Breast epithelium (tissue), 4 donors: ENCODE measurements around the gene AHCYL1. TPM values are rescaled to one million over a fixed set of nuclear protein-coding genes. Genes with fewer than 3 reads are reported as not detected.

Experiments
- DNase-seq, 2 donors: peaks; one replicate each; pipeline ENCODE4 v3.0.0-alpha.2; 2019; ENCODE audit warnings: low spot score in 2 of 2
- H3K27ac ChIP-seq, 2 donors: fragments of 200-600 bp; sonication (generic) in 1 of 2; one replicate each; pipeline ENCODE4 v1.5.1; 2016 to 2019; ENCODE audit warnings: mild to moderate bottlenecking in 1 of 2
- H3K27me3 ChIP-seq, 2 donors: fragments of 200-600 bp; sonication (generic) in 1 of 2; one replicate each; pipeline versions ENCODE4 v1.5.1 to v1.6.0; 2017 to 2019; ENCODE audit warnings: control low read depth in 1 of 2, mild to moderate bottlenecking in 1 of 2
- H3K36me3 ChIP-seq: fragments of 200-600 bp; one replicate; pipeline ENCODE4 v1.5.1; 2019
- H3K4me1 ChIP-seq, 2 donors: fragments of 200-600 bp; sonication (generic); one replicate each; pipeline ENCODE4 v1.5.1; 2016 to 2019; ENCODE audit warnings: control low read depth in 1 of 2
- H3K4me3 ChIP-seq, 3 donors: fragments of 200-600 bp; sonication (generic); 1 replicate in 2 of 3; 2 replicates in 1 of 3; pipeline ENCODE4 v1.5.1; 2016 to 2019; ENCODE audit warnings: mild to moderate bottlenecking in 3 of 3, moderate library complexity in 2 of 3
- H3K9me3 ChIP-seq, 2 donors: fragments of 200-600 bp; sonication (generic) in 1 of 2; one replicate each; pipeline ENCODE4 v1.5.1; 2016 to 2019; ENCODE audit warnings: control low read depth in 1 of 2
- POLR2A ChIP-seq: fragments of 450-650 bp; IDR thresholded peaks from one replicate; pipeline ENCODE4 v1.6.1; 2016; ENCODE audit warnings: antibody characterized with exemption, mild to moderate bottlenecking, moderate library complexity
- POLR2AphosphoS5 ChIP-seq, 3 donors: sonication (generic); formaldehyde crosslinking; IDR thresholded peaks; one replicate each; pipeline ENCODE4 v1.6.1; 2017; ENCODE audit warnings: antibody characterized with exemption in 3 of 3
- intact Hi-C: fragments of 100-400 bp; cut with DNase I; formaldehyde crosslinking; loops from one replicate; pipeline ENCODE4 v1.15.1; 2023; ENCODE audit warnings: low total_unique reads
- total RNA-seq, 3 donors: library from RNA; depleted of rRNA; stranded (reverse); fragments of >200 nt; gene quantifications; one replicate each; pipeline ENCODE4 v1.1.0, GENCODE V29; 2016
- TF ChIP-seq, protein P1 (sequence below), 3 donors: fragments of 450-650 bp; IDR thresholded peaks; one replicate each; pipeline ENCODE4 v1.5.1; 2016 to 2017; ENCODE audit warnings: antibody characterized with exemption in 3 of 3, mild to moderate bottlenecking in 3 of 3, moderate library complexity in 3 of 3

Gene AHCYL1
- total RNA-seq, 3 donors from 2014 or later, result 67.7 to 75.1 (median 73.8) TPM

DNA sequence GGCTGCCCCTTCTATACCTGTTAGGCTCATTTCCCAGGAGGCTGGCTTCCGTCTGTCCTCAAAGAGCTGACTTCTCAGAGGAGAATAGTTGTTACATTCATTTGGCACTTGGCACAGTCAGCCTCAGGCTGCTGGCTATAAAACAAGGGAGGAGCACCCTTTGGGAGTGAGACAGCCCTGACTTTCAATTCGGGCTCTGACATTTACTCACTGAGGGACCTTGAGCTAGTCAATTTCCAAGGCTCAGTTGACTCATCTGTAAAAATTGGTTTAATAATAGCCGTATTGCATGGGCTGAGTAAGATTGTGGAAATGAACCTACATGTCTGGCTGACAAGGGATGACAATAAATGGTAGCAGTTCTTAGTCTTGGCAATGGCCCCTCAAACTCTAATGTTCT lies 72.2 kb downstream of the AHCYL1 start:
- peak in 1 of 2 donors; percentile 30 for DNase-seq
- intact Hi-C loops, result loop anchor here (10.0 kb wide), 1 partner anchor 48 kb away; no protein-coding TSS in a partner anchor
- Histone ChIP-seq H3K4me1 (peaks cover 0 to 12% of the 10 kb centered on the region in 2 donors), H3K36me3 (peaks cover 5% of the 10 kb centered on the region), H3K9me3 (no peaks in the 10 kb centered on the region), H3K27me3 (no peaks in the 10 kb centered on the region), H3K27ac (no peak overlapping the region), H3K4me3 (no peak overlapping the region)
- TF ChIP-seq POLR2A (no peak), POLR2AphosphoS5 (IDR thresholded peaks at IDR 0.05) (no peak)
- TF ChIP-seq, protein P1, sequence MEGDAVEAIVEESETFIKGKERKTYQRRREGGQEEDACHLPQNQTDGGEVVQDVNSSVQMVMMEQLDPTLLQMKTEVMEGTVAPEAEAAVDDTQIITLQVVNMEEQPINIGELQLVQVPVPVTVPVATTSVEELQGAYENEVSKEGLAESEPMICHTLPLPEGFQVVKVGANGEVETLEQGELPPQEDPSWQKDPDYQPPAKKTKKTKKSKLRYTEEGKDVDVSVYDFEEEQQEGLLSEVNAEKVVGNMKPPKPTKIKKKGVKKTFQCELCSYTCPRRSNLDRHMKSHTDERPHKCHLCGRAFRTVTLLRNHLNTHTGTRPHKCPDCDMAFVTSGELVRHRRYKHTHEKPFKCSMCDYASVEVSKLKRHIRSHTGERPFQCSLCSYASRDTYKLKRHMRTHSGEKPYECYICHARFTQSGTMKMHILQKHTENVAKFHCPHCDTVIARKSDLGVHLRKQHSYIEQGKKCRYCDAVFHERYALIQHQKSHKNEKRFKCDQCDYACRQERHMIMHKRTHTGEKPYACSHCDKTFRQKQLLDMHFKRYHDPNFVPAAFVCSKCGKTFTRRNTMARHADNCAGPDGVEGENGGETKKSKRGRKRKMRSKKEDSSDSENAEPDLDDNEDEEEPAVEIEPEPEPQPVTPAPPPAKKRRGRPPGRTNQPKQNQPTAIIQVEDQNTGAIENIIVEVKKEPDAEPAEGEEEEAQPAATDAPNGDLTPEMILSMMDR (IDR thresholded peaks at IDR 0.05), result no peak

DNA sequence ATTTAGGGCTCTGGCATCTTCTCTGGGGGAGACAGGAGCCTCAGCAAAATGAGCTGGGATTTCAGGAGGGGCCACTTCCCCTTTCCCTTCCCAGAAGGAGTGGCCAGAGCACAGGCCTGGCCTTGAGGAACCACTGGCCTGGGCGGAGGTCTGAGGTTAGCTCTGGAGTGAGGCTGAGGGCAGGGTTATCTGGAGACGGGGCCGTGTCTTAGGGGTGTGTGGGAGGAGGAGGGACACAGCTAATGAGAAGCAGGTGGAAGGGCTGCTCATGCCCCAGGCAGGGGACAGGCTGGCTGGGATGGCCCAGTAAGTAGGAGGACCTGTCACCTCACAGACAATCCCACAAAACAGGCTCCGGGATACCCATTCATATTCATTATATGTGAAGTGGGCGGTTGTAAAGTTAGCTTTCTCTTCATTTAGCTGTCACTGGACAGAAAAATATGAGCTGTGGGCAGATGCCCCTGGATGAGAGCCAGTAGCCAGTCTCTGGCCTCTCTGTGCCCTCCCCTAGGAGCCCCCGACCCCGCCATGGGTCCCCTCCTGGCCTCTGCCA lies 73.5 kb downstream of the AHCYL1 start:
- Histone ChIP-seq H3K27ac (peak overlapping the region; percentile 9 to 48), H3K4me3 (no peak overlapping the region), H3K9me3 (no peaks in the 10 kb centered on the region), H3K36me3 (no peaks in the 10 kb centered on the region), H3K4me1 (peaks cover 0 to 12% of the 10 kb centered on the region in 2 donors), H3K27me3 (no peaks in the 10 kb centered on the region)
- intact Hi-C loops, result loop anchor here (2.0 to 10.0 kb wide), 2 partner anchors 47 to 49 kb away; no protein-coding TSS in a partner anchor
- TF ChIP-seq, protein P1 (IDR thresholded peaks at IDR 0.05), result no peak
- TF ChIP-seq POLR2A, result no peak
- TF ChIP-seq POLR2AphosphoS5 (IDR thresholded peaks at IDR 0.05), result no peak
- no peak for DNase-seq

DNA sequence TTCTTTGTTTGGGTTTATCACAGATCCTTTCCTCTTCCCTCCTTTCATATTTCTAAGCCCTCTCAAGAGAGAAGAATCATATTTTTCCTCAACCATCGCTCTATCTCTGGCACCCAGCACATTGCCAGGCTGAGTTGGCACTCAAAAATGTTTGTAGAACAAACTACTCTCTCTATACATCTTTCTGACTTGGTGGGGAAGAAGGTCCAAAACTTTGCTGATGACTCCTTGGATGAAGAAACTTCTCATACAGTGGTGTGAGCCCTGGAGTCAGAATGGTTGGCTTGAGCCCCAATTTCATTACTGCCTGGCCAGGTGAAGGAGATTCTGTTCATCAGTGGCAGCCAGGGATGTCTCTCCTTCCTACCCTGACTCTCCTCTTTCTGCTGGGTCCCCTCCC lies 74.0 kb downstream of the AHCYL1 start:
- TF ChIP-seq POLR2A, result no peak
- TF ChIP-seq, protein P1 (IDR thresholded peaks at IDR 0.05), result no peak
- TF ChIP-seq POLR2AphosphoS5 (IDR thresholded peaks at IDR 0.05), result no peak
- Histone ChIP-seq H3K36me3 (no peaks in the 10 kb centered on the region), H3K27ac (peak overlapping the region; percentile 9 to 48), H3K4me1 (peaks cover 0 to 12% of the 10 kb centered on the region in 2 donors), H3K9me3 (no peaks in the 10 kb centered on the region), H3K4me3 (no peak overlapping the region), H3K27me3 (no peaks in the 10 kb centered on the region)
- intact Hi-C loops, result loop anchor here (2.0 to 10.0 kb wide), 2 partner anchors 46 to 50 kb away; no protein-coding TSS in a partner anchor
- DNase-seq, result no peak

DNA sequence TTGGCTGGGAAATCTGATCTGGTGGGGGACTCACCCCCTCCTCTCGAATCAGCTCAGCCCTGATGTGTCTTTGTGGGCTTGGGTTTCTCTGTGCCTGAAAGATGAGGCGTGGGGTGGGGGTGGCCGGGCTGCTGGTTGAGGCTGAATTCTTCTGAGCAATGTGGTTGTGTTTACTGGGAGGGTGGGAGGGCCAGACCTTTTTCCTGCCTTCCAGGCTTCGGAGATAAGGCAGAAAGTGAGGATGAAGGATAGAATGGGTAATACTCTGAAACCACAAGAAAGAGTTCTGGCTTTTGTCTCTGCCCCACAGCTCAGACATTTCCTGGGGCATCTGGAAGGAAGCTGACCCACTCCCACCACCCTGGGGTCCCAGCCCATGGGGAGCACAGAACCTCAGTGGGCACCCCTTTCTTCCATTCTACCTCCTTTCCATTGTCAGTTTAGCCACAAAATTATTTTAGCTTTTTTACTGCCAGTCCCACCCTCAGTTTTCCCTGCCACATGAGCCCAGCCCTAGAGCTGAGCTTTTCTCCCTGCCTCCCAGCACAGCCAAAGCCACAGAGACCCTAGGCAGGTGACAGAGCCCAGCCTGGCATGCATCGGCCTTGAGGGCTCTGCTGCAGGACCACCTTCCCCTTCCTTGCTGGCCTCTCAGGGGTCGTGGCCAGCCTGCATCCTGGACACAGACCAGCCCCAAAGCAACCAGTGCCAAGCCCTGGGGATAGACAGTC lies 74.7 kb downstream of the AHCYL1 start:
- TF ChIP-seq, protein P1 (IDR thresholded peaks at IDR 0.05), result no peak
- TF ChIP-seq POLR2AphosphoS5 (IDR thresholded peaks at IDR 0.05), result no peak
- no peak for TF ChIP-seq POLR2A
- intact Hi-C loops, result loop anchor here (2.0 to 10.0 kb wide), 2 partner anchors 46 to 50 kb away; no protein-coding TSS in a partner anchor
- Histone ChIP-seq H3K4me3 (no peak overlapping the region), H3K27me3 (no peaks in the 10 kb centered on the region), H3K27ac (peak overlapping the region in 1 of 2 donors; percentile 9), H3K36me3 (no peaks in the 10 kb centered on the region), H3K9me3 (no peaks in the 10 kb centered on the region), H3K4me1 (peaks cover 0 to 12% of the 10 kb centered on the region in 2 donors)
- no peak for DNase-seq
